Keratinocyte (primary cell): Measurements from ENCODE around the gene SLC39A10. TPM values are rescaled to one million over a fixed set of nuclear protein-coding genes. Genes with fewer than 3 reads are reported as not detected.
"Not testable (repeated sequence)": the region's sequence is repeated elsewhere in the genome, so short reads cannot be mapped to it uniquely, and the experiment has no call there.

Source experiments
- DNase-seq: peaks from one replicate; pipeline ENCODE4 v3.0.0-alpha.2; 2011; ENCODE audit warnings: low read depth, missing footprints, low spot score
- FAIRE-seq: peaks from 2 replicates; lab custom pipeline; 2011; peaks lifted over from hg19 to GRCh38; lab: Jason Lieb, UNC
- H2AFZ ChIP-seq: 2 replicates; pipeline ENCODE4 v1.6.0; 2012; ENCODE audit warnings: low read length, control low read depth, inconsistent platforms; ENCODE audit not compliant: control insufficient read depth
- H3K27ac ChIP-seq: 2 replicates; pipeline ENCODE4 v1.5.1; 2011; ENCODE audit warnings: low read length; ENCODE audit not compliant: control insufficient read depth, insufficient read depth
- H3K27me3 ChIP-seq: 3 replicates; pipeline ENCODE4 v1.6.0; 2011; ENCODE audit warnings: low read length; ENCODE audit not compliant: control insufficient read depth, insufficient read depth; ENCODE audit errors: extremely low read depth
- H3K36me3 ChIP-seq, 2 experiments: 2 replicates in 1 of 2; 3 replicates in 1 of 2; pipeline ENCODE4 v1.5.1; 2011; ENCODE audit warnings: low read length in 2 of 2, mild to moderate bottlenecking in 1 of 2; ENCODE audit not compliant: control insufficient read depth in 2 of 2, insufficient read depth in 2 of 2; ENCODE audit errors: extremely low read depth in 1 of 2
- H3K4me1 ChIP-seq: 3 replicates; pipeline ENCODE4 v1.5.1; 2011; ENCODE audit warnings: low read length; ENCODE audit not compliant: control insufficient read depth, insufficient read depth; ENCODE audit errors: extremely low read depth
- H3K4me2 ChIP-seq: 3 replicates; pipeline ENCODE4 v1.6.0; 2011; ENCODE audit warnings: low read depth, low read length; ENCODE audit not compliant: control insufficient read depth, insufficient read depth; ENCODE audit errors: extremely low read depth
- H3K4me3 ChIP-seq, 3 experiments: fragments of 200-600 bp in 1 of 3; sonication (generic) in 1 of 3; 2 replicates in 2 of 3; 3 replicates in 1 of 3; pipeline ENCODE4 v1.5.1; 2011 to 2016; ENCODE audit warnings: low read length in 3 of 3, mild to moderate bottlenecking in 3 of 3, control low read depth in 2 of 3, inconsistent platforms in 1 of 3, low read depth in 1 of 3, mixed read lengths in 1 of 3, mixed run types in 1 of 3, moderate library complexity in 1 of 3; ENCODE audit not compliant: control insufficient read depth in 2 of 3, insufficient read depth in 2 of 3; ENCODE audit errors: extremely low read depth in 1 of 3
- H3K79me2 ChIP-seq: 2 replicates; pipeline ENCODE4 v1.6.0; 2012; ENCODE audit warnings: low read length; ENCODE audit not compliant: control insufficient read depth, insufficient read depth
- H3K9ac ChIP-seq: 3 replicates; pipeline ENCODE4 v1.6.0; 2011; ENCODE audit warnings: low read length; ENCODE audit not compliant: control insufficient read depth, insufficient read depth; ENCODE audit errors: extremely low read depth
- H3K9me1 ChIP-seq: 3 replicates; pipeline ENCODE4 v1.6.0; 2011; ENCODE audit warnings: low read length; ENCODE audit not compliant: control insufficient read depth, insufficient read depth; ENCODE audit errors: extremely low read depth
- H3K9me3 ChIP-seq: 2 replicates; pipeline ENCODE4 v1.5.1; 2012; ENCODE audit warnings: low read depth, low read length; ENCODE audit not compliant: control insufficient read depth
- H4K20me1 ChIP-seq: 3 replicates; pipeline ENCODE4 v1.6.0; 2011; ENCODE audit warnings: low read length; ENCODE audit not compliant: control insufficient read depth, insufficient read depth; ENCODE audit errors: extremely low read depth
- CTCF ChIP-seq, 3 experiments: IDR thresholded peaks in 1 of 3; conservative IDR thresholded peaks in 1 of 3; optimal IDR thresholded peaks in 1 of 3; 2 replicates in 2 of 3; 3 replicates in 1 of 3; pipeline versions ENCODE3 to v1.5.1; 2011; ENCODE audit warnings: low read length in 3 of 3, mild to moderate bottlenecking in 3 of 3, moderate library complexity in 2 of 3, control low read depth in 1 of 3, inconsistent platforms in 1 of 3; ENCODE audit not compliant: insufficient read depth in 2 of 3; ENCODE audit errors: extremely low read depth in 1 of 3
- EZH2 ChIP-seq: IDR thresholded peaks from one replicate; pipeline ENCODE4 v1.6.1; 2012; ENCODE audit warnings: inconsistent platforms, mild to moderate bottlenecking, low read length, moderate library complexity
- dilution Hi-C: fragments of 300-500 bp; cut with MboI; formaldehyde crosslinking; loops from one replicate; pipeline ENCODE4 v1.7.0; 2020; ENCODE audit warnings: low sequenced_read_pairs; ENCODE audit not compliant: extremely low pct_ligation_motif_present
- polyA plus RNA-seq, 5 experiments: library from polyadenylated mRNA; depleted of rRNA in 3 of 5; stranded (reverse) in 3 of 5; stranded (forward) in 1 of 5; unstranded in 1 of 5; fragments of >200 nt; gene quantifications; 1 replicate in 1 of 5; 2 replicates in 3 of 5; 3 replicates in 1 of 5; pipeline versions ENCODE4 v1.2.1 to v1.2.3, GENCODE V29; 2011 to 2012; ENCODE audit warnings: missing spikeins in 2 of 5, low read depth in 1 of 5, low replicate concordance in 1 of 5

SLC39A10 gene
- polyA plus RNA-seq, 1 donor (not counting 4 experiments of a cell fraction or from before 2014, with no cell fraction given) = 19.4 TPM

- no peak overlapping the region for H3K9ac ChIP-seq
- TF ChIP-seq CTCF (optimal IDR thresholded peaks at IDR 0.05 in 1 of 3, IDR thresholded peaks at IDR 0.05 in 1 of 3, conservative IDR thresholded peaks at IDR 0.05 in 1 of 3; ENCODE audit: extremely low read depth in 1 of 3, insufficient read depth in 2 of 3, low read length in 3 of 3) = no peak
- no peak for TF ChIP-seq EZH2
- no peaks in the 10 kb centered on the region for H3K79me2 ChIP-seq
- H2AFZ ChIP-seq = no peak overlapping the region
- no peaks in the 10 kb centered on the region for H4K20me1 ChIP-seq
- no peak for DNase-seq
- H3K27me3 ChIP-seq = no peaks in the 10 kb centered on the region
- peaks cover 5% of the 10 kb centered on the region for H3K4me1 ChIP-seq
- H3K4me2 ChIP-seq = no peak overlapping the region
- no peaks in the 10 kb centered on the region for H3K9me1 ChIP-seq
- no peaks in the 10 kb centered on the region for H3K9me3 ChIP-seq
- no peak overlapping the region for H3K27ac ChIP-seq
- no peak overlapping the region for H3K4me3 ChIP-seq
- H3K36me3 ChIP-seq = no peaks in the 10 kb centered on the region
- no peak for FAIRE-seq
- dilution Hi-C loops = no loop called here
Measured at GRCh38 chr2:195687320-195688086, 30.5 kb downstream of the SLC39A10 start.

GRCh38 chr2:195692531-195692930, 35.5 kb downstream of the SLC39A10 start:
- H3K9me3 ChIP-seq, H4K20me1 ChIP-seq, H3K27me3 ChIP-seq, H3K4me3 ChIP-seq, H3K4me2 ChIP-seq, H3K27ac ChIP-seq, H2AFZ ChIP-seq, H3K36me3 ChIP-seq, H3K9me1 ChIP-seq, dilution Hi-C loops, H3K79me2 ChIP-seq, FAIRE-seq, DNase-seq, H3K4me1 ChIP-seq, H3K9ac ChIP-seq: not testable (repeated sequence)

- dilution Hi-C loops = no loop called here
- TF ChIP-seq CTCF (optimal IDR thresholded peaks at IDR 0.05 in 1 of 3, IDR thresholded peaks at IDR 0.05 in 1 of 3, conservative IDR thresholded peaks at IDR 0.05 in 1 of 3; ENCODE audit: extremely low read depth in 1 of 3, insufficient read depth in 2 of 3, low read length in 3 of 3) (no peak), EZH2 (no peak)
- H3K27ac ChIP-seq = no peak overlapping the region
- H3K4me2 ChIP-seq = no peak overlapping the region
- no peaks in the 10 kb centered on the region for H4K20me1 ChIP-seq
- no peaks in the 10 kb centered on the region for H3K36me3 ChIP-seq
- H3K9ac ChIP-seq = no peak overlapping the region
- H2AFZ ChIP-seq = no peak overlapping the region
- FAIRE-seq (no peak), DNase-seq (no peak)
- H3K4me3 ChIP-seq = no peak overlapping the region
- no peaks in the 10 kb centered on the region for H3K9me1 ChIP-seq
- peaks cover 2% of the 10 kb centered on the region for H3K79me2 ChIP-seq
- H3K9me3 ChIP-seq = no peaks in the 10 kb centered on the region
- H3K27me3 ChIP-seq = no peaks in the 10 kb centered on the region
- no peaks in the 10 kb centered on the region for H3K4me1 ChIP-seq
Measured at GRCh38 chr2:195694553-195694952, 37.5 kb downstream of the SLC39A10 start.
